B cell (primary cell): Measurements from ENCODE around the gene STK4. TPM values are rescaled to one million over a fixed set of nuclear protein-coding genes. Genes with fewer than 3 reads are reported as not detected.

ENCODE experiments used
- ATAC-seq: fragments of 200-7000 bp; cut with Tn5 transposase; one replicate; pipeline ENCODE4 v1.10.0; 2021; ENCODE audit warnings: low read depth, mild to moderate bottlenecking, moderate number of reproducible peaks, moderate library complexity
- CTCF ChIA-PET: fragments of 350-600 bp; sonication (Branson Sonifier 250); formaldehyde crosslinking; loops from one replicate; lab custom pipeline; 2021; ENCODE audit warnings: antibody characterized with exemption, inconsistent platforms; lab: Charles Lee
- POLR2A ChIA-PET: fragments of 350-600 bp; sonication (Branson Sonifier 250); formaldehyde crosslinking; loops from one replicate; lab custom pipeline; 2021; ENCODE audit warnings: antibody characterized with exemption; lab: Charles Lee
- DNase-seq: peaks from one replicate; pipeline ENCODE4 v3.0.0; 2013
- H2AFZ ChIP-seq: 2 replicates; pipeline ENCODE4 v1.6.1; 2012; ENCODE audit warnings: mild to moderate bottlenecking, low read depth, low read length; ENCODE audit not compliant: insufficient read depth, poor library complexity, severe bottlenecking
- H3K27ac ChIP-seq, 2 donors: 1 replicate in 1 of 2; 2 replicates in 1 of 2; pipeline ENCODE4 v1.5.1; 2012 to 2013; ENCODE audit warnings: low read length in 2 of 2, mild to moderate bottlenecking in 2 of 2, moderate library complexity in 1 of 2
- H3K27me3 ChIP-seq, 4 experiments: fragments of 200-600 bp in 1 of 4; sonication (generic) in 1 of 4; replicated peaks in 1 of 4; 1 replicate in 2 of 4; 2 replicates in 2 of 4; pipeline versions ENCODE4 v1.6.1 to v1.7.0; 2013 to 2016; ENCODE audit warnings: low read length in 3 of 4, mild to moderate bottlenecking in 2 of 4, mixed read lengths in 1 of 4, moderate library complexity in 1 of 4; ENCODE audit not compliant: insufficient read depth in 4 of 4, control insufficient read depth in 3 of 4; ENCODE audit errors: control extremely low read depth in 1 of 4
- H3K36me3 ChIP-seq, 2 experiments: replicated peaks in 1 of 2; 1 replicate in 1 of 2; 2 replicates in 1 of 2; pipeline versions ENCODE4 v1.6.1 to v1.7.1; 2013; ENCODE audit warnings: low read length in 1 of 2; ENCODE audit not compliant: insufficient read depth in 2 of 2, control insufficient read depth in 1 of 2; ENCODE audit errors: control extremely low read depth in 1 of 2, extremely low read depth in 1 of 2
- H3K4me1 ChIP-seq, 2 donors: fragments of 200-600 bp in 1 of 2; sonication (generic) in 1 of 2; 1 replicate in 1 of 2; 2 replicates in 1 of 2; pipeline versions ENCODE4 v1.5.1 to v1.6.1; 2013 to 2017; ENCODE audit warnings: low read length in 2 of 2; ENCODE audit not compliant: control insufficient read depth in 2 of 2, insufficient read depth in 2 of 2
- H3K4me2 ChIP-seq: replicated peaks from 2 replicates; pipeline ENCODE3; 2012; ENCODE audit warnings: mild to moderate bottlenecking, low read depth, low read length; ENCODE audit not compliant: poor library complexity, severe bottlenecking
- H3K4me3 ChIP-seq, 5 experiments: fragments of 200-600 bp in 1 of 5; sonication (generic) in 1 of 5; 1 replicate in 3 of 5; 2 replicates in 2 of 5; pipeline versions ENCODE4 v1.5.1 to v1.7.0; 2011 to 2016; ENCODE audit warnings: low read length in 4 of 5, mild to moderate bottlenecking in 4 of 5, low read depth in 2 of 5, control low read depth in 1 of 5, moderate library complexity in 1 of 5; ENCODE audit not compliant: insufficient read depth in 1 of 5; ENCODE audit errors: control extremely low read depth in 1 of 5, extremely low read depth in 1 of 5
- H3K79me2 ChIP-seq: fragments of 200-600 bp; sonication (generic); one replicate; pipeline ENCODE4 v1.6.0; 2016; ENCODE audit warnings: low read length; ENCODE audit not compliant: control insufficient read depth, insufficient read depth
- H3K9ac ChIP-seq: fragments of 200-600 bp; sonication (generic); 2 replicates; pipeline ENCODE4 v1.6.1; 2017; ENCODE audit warnings: mild to moderate bottlenecking, low read length, moderate library complexity
- H3K9me3 ChIP-seq, 3 donors: one replicate each; pipeline versions ENCODE4 v1.6.1 to v1.7.1; 2013; ENCODE audit warnings: low read length in 2 of 3; ENCODE audit not compliant: control insufficient read depth in 2 of 3, insufficient read depth in 1 of 3; ENCODE audit errors: control extremely low read depth in 1 of 3
- H4K20me1 ChIP-seq: 2 replicates; pipeline ENCODE4 v1.6.0; 2012; ENCODE audit warnings: mild to moderate bottlenecking, low read length; ENCODE audit not compliant: insufficient read depth, control insufficient read depth, poor library complexity, severe bottlenecking
- H3K27ac Mint-ChIP-seq: one replicate; pipeline ENCODE4 v1.8.0; 2021; ENCODE audit warnings: mixed read lengths
- H3K27me3 Mint-ChIP-seq: one replicate; pipeline ENCODE4 v1.8.0; 2021; ENCODE audit warnings: mixed read lengths
- H3K4me1 Mint-ChIP-seq: one replicate; pipeline ENCODE4 v1.8.0; 2021; ENCODE audit warnings: mixed read lengths
- H3K4me3 Mint-ChIP-seq: one replicate; pipeline ENCODE4 v1.8.0; 2021; ENCODE audit warnings: mixed read lengths
- H3K9me3 Mint-ChIP-seq: one replicate; pipeline ENCODE4 v1.8.0; 2022; ENCODE audit warnings: mixed read lengths; ENCODE audit not compliant: insufficient read depth
- EZH2 ChIP-seq: IDR thresholded peaks from 2 replicates; pipeline ENCODE4 v1.6.1; 2012; ENCODE audit warnings: borderline replicate concordance, low read depth, mild to moderate bottlenecking, moderate library complexity, low read length; ENCODE audit not compliant: insufficient read depth, poor library complexity, severe bottlenecking
- whole genome bisulfite sequencing: methylation state at CpG from one replicate; pipeline ENCODE4 v1.1.5; 2013; ENCODE audit warnings: missing lambda C conversion rate; ENCODE audit not compliant: insufficient coverage; 5-methylcytosine and 5-hydroxymethylcytosine counted together
- intact Hi-C: fragments of 100-400 bp; cut with micrococcal nuclease; formaldehyde crosslinking; loops from one replicate; pipeline ENCODE4 v1.10.0; 2022
- polyA plus RNA-seq: library from polyadenylated mRNA; depleted of rRNA; stranded (reverse); fragments of >200 nt; gene quantifications from 2 replicates; pipeline ENCODE4 v1.2.3, GENCODE V29; 2012
- total RNA-seq, 2 donors: library from RNA; stranded (reverse); fragments of 120-200 nt in 1 of 2; gene quantifications; 1 replicate in 1 of 2; 2 replicates in 1 of 2; pipeline versions ENCODE4 v1.2.3 to v1.2.4, GENCODE V29; 2013 to 2022
- TF ChIP-seq, protein P1 (sequence below): fragments of 200-600 bp; IDR thresholded peaks from one replicate; pipeline ENCODE4 v1.8.0; 2022; ENCODE audit warnings: antibody characterized with exemption, mild to moderate bottlenecking

Gene STK4
- total and polyA plus RNA-seq, 2 donors (not counting 1 experiment from before 2014, with no cell fraction given): 38.9 to 324 TPM

DNA sequence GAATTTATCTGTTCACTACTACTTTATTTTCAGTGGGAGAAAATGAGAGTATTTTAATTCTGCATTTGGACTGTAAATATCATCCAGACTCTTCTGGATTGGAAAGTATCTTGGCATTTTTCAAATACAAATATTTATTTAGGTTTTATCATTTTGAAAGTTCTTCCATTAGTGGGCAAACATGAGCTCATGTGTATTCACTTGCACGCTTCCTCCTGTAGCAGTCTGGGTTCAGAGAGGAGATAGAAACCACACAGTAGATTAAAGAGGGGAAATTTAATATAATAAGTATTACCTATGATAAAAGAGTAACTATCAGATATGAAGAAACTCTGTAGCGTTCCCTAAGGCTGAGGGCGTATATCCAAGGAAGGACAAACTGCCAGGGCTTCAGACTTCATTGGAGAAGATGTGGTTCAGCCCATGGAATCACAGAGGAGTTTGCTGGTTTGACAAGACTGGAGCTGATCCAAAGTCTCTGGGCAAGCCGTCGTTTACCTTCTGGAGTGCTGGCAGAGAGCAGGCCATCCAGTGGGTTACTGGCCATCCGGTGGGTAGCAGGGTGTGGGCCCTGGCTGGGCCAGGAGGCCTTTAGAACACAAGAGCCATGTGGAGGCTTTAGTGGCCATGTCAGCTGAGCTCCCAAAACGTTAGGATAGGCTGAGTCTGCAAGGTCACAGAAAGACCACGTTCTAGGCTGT is 90.3 kb downstream of the STK4 start:
- H3K36me3 ChIP-seq: peaks cover 4 to 36% of the 10 kb centered on the region in 2 experiments
- peaks cover 88% of the 10 kb centered on the region for H3K79me2 ChIP-seq
- peaks cover 24 to 33% of the 10 kb centered on the region in 2 donors for H3K4me1 ChIP-seq
- ChIA-PET CTCF (interaction anchor here (0.9 to 6.7 kb wide), 3 partner anchors 13 to 40 kb away, joined by 3 to 53 read pairs (median 3); no protein-coding TSS in a partner anchor), POLR2A (no interaction called here)
- intact Hi-C loops: no loop called here
- ATAC-seq (no peak), DNase-seq (no peak)
- H3K9me3 ChIP-seq: no peaks in the 10 kb centered on the region
- Mint-ChIP-seq H3K4me1 (peaks cover 67% of the 10 kb centered on the region), H3K4me3 (no peak overlapping the region), H3K27me3 (no peaks in the 10 kb centered on the region), H3K9me3 (no peaks in the 10 kb centered on the region), H3K27ac (no peak overlapping the region)
- no peak for TF ChIP-seq EZH2
- TF ChIP-seq, protein P1, sequence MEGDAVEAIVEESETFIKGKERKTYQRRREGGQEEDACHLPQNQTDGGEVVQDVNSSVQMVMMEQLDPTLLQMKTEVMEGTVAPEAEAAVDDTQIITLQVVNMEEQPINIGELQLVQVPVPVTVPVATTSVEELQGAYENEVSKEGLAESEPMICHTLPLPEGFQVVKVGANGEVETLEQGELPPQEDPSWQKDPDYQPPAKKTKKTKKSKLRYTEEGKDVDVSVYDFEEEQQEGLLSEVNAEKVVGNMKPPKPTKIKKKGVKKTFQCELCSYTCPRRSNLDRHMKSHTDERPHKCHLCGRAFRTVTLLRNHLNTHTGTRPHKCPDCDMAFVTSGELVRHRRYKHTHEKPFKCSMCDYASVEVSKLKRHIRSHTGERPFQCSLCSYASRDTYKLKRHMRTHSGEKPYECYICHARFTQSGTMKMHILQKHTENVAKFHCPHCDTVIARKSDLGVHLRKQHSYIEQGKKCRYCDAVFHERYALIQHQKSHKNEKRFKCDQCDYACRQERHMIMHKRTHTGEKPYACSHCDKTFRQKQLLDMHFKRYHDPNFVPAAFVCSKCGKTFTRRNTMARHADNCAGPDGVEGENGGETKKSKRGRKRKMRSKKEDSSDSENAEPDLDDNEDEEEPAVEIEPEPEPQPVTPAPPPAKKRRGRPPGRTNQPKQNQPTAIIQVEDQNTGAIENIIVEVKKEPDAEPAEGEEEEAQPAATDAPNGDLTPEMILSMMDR: no peak
- no peak overlapping the region for H3K9ac ChIP-seq
- peak overlapping the region in 1 of 2 donors; percentile 61 for H3K27ac ChIP-seq
- no peaks in the 10 kb centered on the region for H3K27me3 ChIP-seq
- peaks cover 5% of the 10 kb centered on the region for H4K20me1 ChIP-seq
- 96% methylated on average over 7 of the region's 8 CpGs for WGBS
- H3K4me2 ChIP-seq: no peak overlapping the region
- H2AFZ ChIP-seq: no peak overlapping the region
- no peak overlapping the region for H3K4me3 ChIP-seq

DNA sequence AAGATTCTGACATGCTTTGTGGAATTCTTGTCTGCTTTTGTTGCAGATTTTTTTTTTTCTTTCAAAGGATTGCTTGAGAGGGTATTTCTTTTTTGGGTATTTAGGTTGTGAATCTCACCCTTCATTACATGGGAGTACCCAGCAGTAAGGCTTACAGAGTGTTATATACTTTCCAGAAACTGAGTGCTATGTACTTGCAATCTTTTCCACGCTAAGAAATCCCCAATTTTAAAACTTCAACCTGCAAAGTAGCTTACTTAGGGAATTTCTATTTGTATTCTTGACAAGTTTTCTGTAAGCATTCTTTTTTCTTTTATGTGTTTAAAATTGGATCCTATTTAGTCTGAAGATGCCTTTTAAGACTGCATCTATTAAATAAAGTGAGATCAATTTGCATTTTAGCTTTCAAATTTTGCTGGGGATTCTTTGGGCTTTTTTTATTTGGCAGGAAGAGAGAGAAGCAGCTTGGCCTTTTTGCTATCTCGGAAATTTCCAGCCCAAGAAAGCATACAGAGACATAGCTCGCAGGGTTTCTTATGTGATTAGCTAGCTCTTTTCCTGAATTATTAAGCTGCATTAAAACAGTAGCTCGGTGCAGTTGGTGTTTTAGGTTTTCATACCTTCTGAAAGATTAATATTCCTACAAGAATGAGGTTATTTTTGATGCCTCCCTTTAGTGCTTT is 92.0 kb downstream of the STK4 start:
- H3K27ac Mint-ChIP-seq: peak overlapping the region; percentile 72
- H3K4me2 ChIP-seq: no peak overlapping the region
- ChIA-PET CTCF (interaction anchor here (1.0 kb wide), 1 partner anchor 37 kb away, joined by 3 read pairs; no protein-coding TSS in a partner anchor), POLR2A (no interaction called here)
- H3K4me3 ChIP-seq: no peak overlapping the region
- ATAC-seq (no peak), DNase-seq (no peak)
- no peak overlapping the region for H2AFZ ChIP-seq
- no peaks in the 10 kb centered on the region for H3K9me3 ChIP-seq
- no CpG with 5 or more reads among the region's 4 CpGs for WGBS
- intact Hi-C loops: no loop called here
- H3K4me1 ChIP-seq: peaks cover 10 to 21% of the 10 kb centered on the region in 2 donors
- H4K20me1 ChIP-seq: peaks cover 9% of the 10 kb centered on the region
- no peak overlapping the region for H3K4me3 Mint-ChIP-seq
- H3K9ac ChIP-seq: no peak overlapping the region
- peaks cover 58% of the 10 kb centered on the region for H3K4me1 Mint-ChIP-seq
- TF ChIP-seq, protein P1: no peak
- H3K27me3 ChIP-seq: no peaks in the 10 kb centered on the region
- H3K27ac ChIP-seq: peak overlapping the region in 1 of 2 donors; percentile 61
- H3K79me2 ChIP-seq: peaks cover 88% of the 10 kb centered on the region
- H3K36me3 ChIP-seq: peaks cover 4 to 44% of the 10 kb centered on the region in 2 experiments
- H3K9me3 Mint-ChIP-seq: no peaks in the 10 kb centered on the region
- no peaks in the 10 kb centered on the region for H3K27me3 Mint-ChIP-seq
